Osteoblast (primary cell): Measurements from ENCODE around the gene SMAD4. TPM values are rescaled to one million over a fixed set of nuclear protein-coding genes. Genes with fewer than 3 reads are reported as not detected.
A peak's percentile ranks its signal among the peaks of the same experiment; 100 is the strongest.
"Not testable (repeated sequence)": the region's sequence is repeated elsewhere in the genome, so short reads cannot be mapped to it uniquely, and the experiment has no call there.

Experiments
- DNase-seq: peaks from one replicate; pipeline ENCODE4 v3.0.0; 2011; ENCODE audit warnings: low spot score, mixed read lengths; ENCODE audit not compliant: insufficient read length; ENCODE audit errors: missing footprints
- H2AFZ ChIP-seq: 2 replicates; pipeline ENCODE4 v1.6.0; 2011; ENCODE audit warnings: mild to moderate bottlenecking, low read length
- H3K27ac ChIP-seq: 2 replicates; pipeline ENCODE4 v1.5.1; 2011; ENCODE audit warnings: mild to moderate bottlenecking, low read depth, low read length, moderate library complexity
- H3K27me3 ChIP-seq: 2 replicates; pipeline ENCODE4 v1.6.0; 2012; ENCODE audit warnings: mild to moderate bottlenecking, control low read depth, inconsistent platforms, low read length, moderate library complexity; ENCODE audit not compliant: insufficient read depth
- H3K36me3 ChIP-seq: 2 replicates; pipeline ENCODE4 v1.5.1; 2011; ENCODE audit warnings: mild to moderate bottlenecking, low read length, control low read depth, moderate library complexity; ENCODE audit not compliant: insufficient read depth
- H3K4me1 ChIP-seq: 2 replicates; pipeline ENCODE4 v1.5.1; 2011; ENCODE audit warnings: mild to moderate bottlenecking, low read length, control low read depth, moderate library complexity; ENCODE audit not compliant: insufficient read depth
- H3K4me2 ChIP-seq: 2 replicates; pipeline ENCODE4 v1.6.0; 2011; ENCODE audit warnings: mild to moderate bottlenecking, low read length; ENCODE audit not compliant: insufficient read depth
- H3K4me3 ChIP-seq: fragments of 200-600 bp; sonication (generic); 3 replicates; pipeline ENCODE4 v1.5.1; 2012; ENCODE audit warnings: mild to moderate bottlenecking, low read length, inconsistent platforms; ENCODE audit not compliant: insufficient read depth
- H3K79me2 ChIP-seq: 2 replicates; pipeline ENCODE4 v1.6.0; 2012; ENCODE audit warnings: mild to moderate bottlenecking, low read length, control low read depth, inconsistent platforms; ENCODE audit not compliant: insufficient read depth
- H3K9me3 ChIP-seq: 2 replicates; pipeline ENCODE4 v1.5.1; 2011; ENCODE audit warnings: low read depth, low read length, control low read depth
- H4K20me1 ChIP-seq: 2 replicates; pipeline ENCODE4 v1.6.0; 2012; ENCODE audit warnings: mild to moderate bottlenecking, low read length, control low read depth; ENCODE audit not compliant: insufficient read depth
- CTCF ChIP-seq: IDR thresholded peaks from 2 replicates; pipeline ENCODE4 v1.5.1; 2011; ENCODE audit warnings: mild to moderate bottlenecking, low read depth, low read length, moderate library complexity; ENCODE audit errors: extremely low read depth
- total RNA-seq: library from RNA; depleted of rRNA; stranded (reverse); fragments of >200 nt; gene quantifications from 2 replicates; pipeline ENCODE4 v1.2.3, GENCODE V29; 2012

Gene SMAD4
- total RNA-seq, 1 donor: 121 TPM

- H3K4me3 ChIP-seq, H3K27ac ChIP-seq, DNase-seq, H3K79me2 ChIP-seq, H3K4me2 ChIP-seq, H3K4me1 ChIP-seq, H3K27me3 ChIP-seq, H4K20me1 ChIP-seq, H3K36me3 ChIP-seq, H2AFZ ChIP-seq, H3K9me3 ChIP-seq: not testable (repeated sequence)
Measured at GRCh38 chr18:51119976-51120375, 90.0 kb downstream of the SMAD4 start.

DNA sequence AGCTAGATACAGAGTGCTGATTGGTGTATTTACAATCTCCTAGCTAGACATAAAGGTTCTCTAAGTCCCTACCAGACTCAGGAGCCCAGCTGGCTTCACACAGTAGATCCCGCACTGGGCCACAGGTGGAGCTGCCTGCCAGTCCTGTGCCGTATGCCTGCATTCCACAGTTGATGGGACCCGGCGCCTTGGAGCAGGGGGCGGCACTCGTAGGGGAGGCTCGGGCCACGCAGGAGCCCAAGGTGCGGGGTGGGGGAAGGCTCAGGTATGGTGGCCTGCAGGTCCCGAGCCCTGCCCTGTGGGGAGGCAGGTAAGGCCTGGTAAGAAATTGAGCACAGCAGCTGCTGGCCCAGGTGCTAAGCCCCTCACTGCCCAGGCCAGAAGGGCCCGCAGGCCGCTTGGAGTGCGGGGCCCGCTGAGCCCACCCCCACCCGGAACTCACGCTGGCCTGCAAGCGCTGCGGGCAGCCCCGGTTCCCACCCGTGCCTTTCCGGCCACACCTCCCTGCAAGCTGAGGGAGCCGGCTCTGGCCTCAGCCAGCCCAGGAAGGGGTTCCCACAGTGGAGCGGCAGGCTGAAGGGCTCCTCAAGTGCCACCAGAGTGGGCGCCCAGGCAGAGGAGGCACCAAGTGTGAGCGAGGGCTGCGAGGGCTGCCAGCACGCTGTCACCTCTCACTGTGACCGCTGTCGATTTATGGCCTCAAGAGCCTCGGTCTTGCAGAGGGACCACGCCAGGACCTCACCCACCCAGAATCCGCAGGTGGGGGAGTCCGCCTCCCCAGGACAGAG lies 91.0 kb downstream of the SMAD4 start:
- H3K4me1 ChIP-seq: no peaks in the 10 kb centered on the region
- peak; percentile 55 for DNase-seq
- no peaks in the 10 kb centered on the region for H3K27me3 ChIP-seq

GRCh38 chr18:51121597-51121857 lies 91.5 kb downstream of the SMAD4 start:
- Histone ChIP-seq H3K4me1 (no peaks in the 10 kb centered on the region), H3K4me2 (no peak overlapping the region), H3K36me3 (no peaks in the 10 kb centered on the region), H3K27ac (no peak overlapping the region), H3K27me3 (no peaks in the 10 kb centered on the region), H3K79me2 (no peaks in the 10 kb centered on the region), H3K9me3 (no peaks in the 10 kb centered on the region), H4K20me1 (no peaks in the 10 kb centered on the region), H2AFZ (no peak overlapping the region), H3K4me3 (no peak overlapping the region)
- DNase-seq: no peak
- TF ChIP-seq CTCF: no peak

More for the DNA sequence above, 91.0 kb downstream of the SMAD4 start:
- no peak for TF ChIP-seq CTCF
- no peaks in the 10 kb centered on the region for H3K79me2 ChIP-seq
- no peaks in the 10 kb centered on the region for H3K36me3 ChIP-seq
- no peaks in the 10 kb centered on the region for H4K20me1 ChIP-seq
- H3K4me3 ChIP-seq: no peak overlapping the region
- H3K27ac ChIP-seq: no peak overlapping the region
- no peak overlapping the region for H2AFZ ChIP-seq
- H3K4me2 ChIP-seq: no peak overlapping the region
- H3K9me3 ChIP-seq: no peaks in the 10 kb centered on the region

DNA sequence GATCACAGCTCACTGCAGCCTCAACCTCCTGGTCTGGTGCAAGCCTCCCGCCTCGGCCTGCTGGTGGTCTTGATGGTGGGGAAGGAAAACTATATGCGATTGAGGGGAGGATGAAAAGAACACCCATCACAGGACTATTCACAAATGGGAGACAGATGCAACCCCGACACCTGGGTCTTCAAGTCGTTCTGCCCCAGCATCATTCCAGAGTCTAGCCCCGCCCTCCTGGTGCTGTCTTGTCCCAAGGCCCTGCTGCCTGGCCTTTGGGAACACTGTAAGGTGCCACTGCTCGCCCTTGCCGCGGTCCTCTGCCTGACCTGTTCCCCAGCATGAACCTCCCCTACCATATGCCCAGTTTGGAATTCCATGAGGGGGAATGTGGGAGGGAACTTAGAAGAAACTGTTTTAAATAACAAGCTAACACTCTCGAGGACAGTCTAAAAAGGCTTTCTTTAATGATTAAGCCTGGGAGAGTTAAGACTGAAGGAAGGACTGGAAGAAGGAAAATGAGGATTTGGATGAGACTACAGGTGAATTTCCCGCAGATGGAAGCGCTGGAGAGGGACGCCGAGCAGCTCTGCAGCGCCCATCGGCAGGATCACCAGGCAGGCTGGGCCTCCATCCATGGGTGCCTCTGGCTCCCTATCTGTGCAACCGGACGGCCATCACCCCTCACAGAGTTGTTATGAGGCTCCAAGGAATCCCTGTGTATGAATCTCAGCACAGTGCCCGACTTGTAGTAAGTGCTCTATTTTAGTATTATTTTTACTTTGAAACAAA lies 92.4 kb downstream of the SMAD4 start:
- Histone ChIP-seq H3K4me2 (no peak overlapping the region), H3K36me3 (no peaks in the 10 kb centered on the region), H3K27me3 (no peaks in the 10 kb centered on the region), H3K27ac (no peak overlapping the region), H3K4me1 (no peaks in the 10 kb centered on the region), H4K20me1 (no peaks in the 10 kb centered on the region), H3K4me3 (no peak overlapping the region), H2AFZ (no peak overlapping the region), H3K79me2 (no peaks in the 10 kb centered on the region), H3K9me3 (no peaks in the 10 kb centered on the region)
- no peak for TF ChIP-seq CTCF
- DNase-seq: peak; percentile 65
